Posterior vena cava (tissue), 2 donors: ENCODE results near the gene SMC4. TPM values are rescaled to one million over a fixed set of nuclear protein-coding genes. Genes with fewer than 3 reads are reported as not detected.

Source experiments
- DNase-seq: peaks from one replicate; pipeline ENCODE4 v3.0.0-alpha.2; 2020; ENCODE audit warnings: low spot score
- intact Hi-C, 2 donors: fragments of 100-400 bp; cut with DNase I; formaldehyde crosslinking; loops; one replicate each; pipeline versions ENCODE4 v1.14.1 to v1.14.2; 2022 to 2023
- microRNA-seq, 2 donors: library from miRNA; unstranded; fragments of <30 nt; microRNA quantifications; one replicate each; pipeline ENCODE4 v1.2.0, GENCODE V29; 2020 to 2021; ENCODE audit warnings: borderline microRNAs expressed in 2 of 2
- total RNA-seq, 2 donors: library from RNA; stranded (reverse); fragmentation: NEBNext Ultra II Directional; extraction: Animal tissue kit (Norgen Biotek cat#: 25700); gene quantifications; one replicate each; pipeline ENCODE4 v1.2.1, GENCODE V29; 2021
- donor health status: DM: yes; HTN: yes; CAD: no.
- donor health status: DM: yes; HTN: yes; CAD: no.

The SMC4 gene
- total RNA-seq, 2 donors from 2014 or later: 21.5 to 23.2 TPM

GRCh38 chr3:160470181-160470580, 70.7 kb downstream of the SMC4 start:
- no peak for DNase-seq
- intact Hi-C loops: no loop called here

GRCh38 chr3:160471892-160472291, 72.4 kb downstream of the SMC4 start:
- no peak for DNase-seq
- intact Hi-C loops: no loop called here

DNA sequence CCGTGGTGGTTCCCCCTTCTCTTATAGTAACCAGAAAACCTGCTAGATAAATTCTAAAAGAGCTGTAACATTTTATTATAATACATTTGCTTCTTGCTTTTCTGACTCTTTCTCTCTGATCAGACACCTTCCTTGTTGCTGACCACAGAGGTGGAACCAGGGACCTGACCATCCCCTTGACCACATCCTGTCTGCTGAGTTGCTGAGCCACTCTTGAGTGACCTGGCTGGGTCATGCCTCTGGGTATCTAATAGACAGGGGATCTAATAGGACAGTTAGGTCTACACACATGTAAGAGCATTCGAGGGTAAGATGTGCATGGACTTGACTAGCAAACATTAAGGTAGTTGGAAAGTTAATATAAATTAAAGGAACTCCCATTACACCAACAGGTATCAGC, 72.9 kb downstream of the SMC4 start:
- no peak for DNase-seq
- intact Hi-C loops: no loop called here

GRCh38 chr3:160473221-160473620, 73.8 kb downstream of the SMC4 start:
- intact Hi-C loops: no loop called here
- no peak for DNase-seq

DNA sequence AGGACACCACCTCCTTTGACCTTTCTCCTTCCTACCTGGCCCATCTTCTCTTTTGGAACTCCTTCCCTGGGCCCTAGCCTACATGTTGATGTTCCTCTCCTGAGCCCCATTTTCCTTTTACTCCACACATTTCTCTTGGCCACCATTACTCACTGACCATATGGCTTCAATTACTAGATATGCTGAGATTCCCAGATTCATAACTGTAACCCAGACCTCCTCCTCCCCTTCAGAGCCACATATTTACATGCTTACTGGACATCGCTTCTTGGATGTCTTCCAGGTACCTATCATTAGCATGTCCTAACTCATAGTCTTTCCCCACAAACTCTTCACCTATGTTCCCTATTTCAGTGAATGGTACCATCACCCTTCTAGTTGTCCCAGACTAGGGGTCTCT, 74.5 kb downstream of the SMC4 start:
- intact Hi-C loops: no loop called here
- DNase-seq: no peak

DNA sequence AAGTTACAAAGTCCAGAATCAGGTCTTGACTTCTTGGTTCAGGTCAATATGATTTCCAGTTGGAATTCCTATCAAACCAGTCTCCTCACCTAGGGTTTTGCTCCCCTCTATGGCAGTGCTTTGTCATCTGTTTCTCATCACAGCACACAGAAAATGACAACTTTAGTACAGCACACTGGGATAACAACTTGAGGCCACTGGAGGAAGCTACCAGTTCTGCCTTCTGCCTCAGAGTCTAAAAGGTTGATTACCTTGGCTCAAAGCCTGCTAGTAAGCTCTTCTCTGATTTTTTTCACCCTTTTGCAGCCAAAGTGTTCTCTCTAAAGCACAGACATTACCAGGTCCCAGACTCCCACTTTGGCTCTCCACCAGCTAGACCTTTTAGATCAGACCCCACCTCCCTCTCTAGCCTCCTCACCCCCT, 75.0 kb downstream of the SMC4 start:
- DNase-seq: no peak
- intact Hi-C loops: no loop called here

GRCh38 chr3:160475153-160475552, 75.7 kb downstream of the SMC4 start:
- intact Hi-C loops: no loop called here
- DNase-seq: no peak

- DNase-seq: no peak
- intact Hi-C loops: no loop called here
These were observed 76.4 kb downstream of the SMC4 start for GRCh38 chr3:160475884-160476283.

GRCh38 chr3:160477750-160478149, 78.3 kb downstream of the SMC4 start:
- intact Hi-C loops: no loop called here
- no peak for DNase-seq

DNA sequence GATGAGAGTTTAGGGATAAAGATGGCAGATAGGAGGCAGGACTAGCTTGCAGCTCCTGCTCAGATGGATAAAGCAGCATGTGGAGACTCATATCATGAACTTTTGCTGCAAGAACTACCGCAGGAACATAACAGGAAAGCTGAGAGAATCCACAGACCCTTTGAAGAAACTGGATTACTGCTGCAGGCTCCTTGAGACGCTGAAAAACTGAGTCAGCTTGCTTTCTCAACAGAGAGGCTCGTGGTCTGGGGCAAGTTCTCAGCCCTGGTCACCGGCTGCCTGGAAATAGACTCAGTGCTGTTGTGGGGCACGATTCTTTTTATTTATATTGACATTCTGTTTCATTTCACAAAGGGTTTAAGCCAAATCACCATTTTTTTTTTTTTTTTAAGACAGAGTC, 78.9 kb downstream of the SMC4 start:
- no peak for DNase-seq
- intact Hi-C loops: no loop called here

GRCh38 chr3:160479376-160479775, 79.9 kb downstream of the SMC4 start:
- no peak for DNase-seq
- intact Hi-C loops: no loop called here

GRCh38 chr3:160480931-160481330, 81.5 kb downstream of the SMC4 start:
- intact Hi-C loops: no loop called here
- DNase-seq: no peak

- DNase-seq: no peak
- intact Hi-C loops: no loop called here
These were observed 82.4 kb downstream of the SMC4 start for GRCh38 chr3:160481856-160482255.

- intact Hi-C loops: no loop called here
- no peak for DNase-seq
These were observed 83.3 kb downstream of the SMC4 start for GRCh38 chr3:160482796-160483195.

Small RNAs within 50 kb of the gene (microRNA-seq; reads per million reads assigned to microRNA genes)
- 1,150 to 1,801 reads per million in 2 donors for gene MIR15B
- 424 to 490 reads per million in 2 donors for gene MIR16-2

Other genes with a start within 250 kb of the SMC4 start
- 1 to 10 TPM in 1 of 2 donors, under 1 TPM in 1; 0.51 to 1.5 TPM for gene C3orf80, start 174.2 kb upstream of the SMC4 start, total RNA-seq
- 10 to 100 TPM; 19.4 to 20.0 TPM for gene IFT80, start 425 bp upstream of the SMC4 start, total RNA-seq
- 1 to 10 TPM in 1 of 2 donors, under 1 TPM in 1; 0.97 to 2.4 TPM for gene TRIM59, start 50.1 kb downstream of the SMC4 start, total RNA-seq
- 10 to 100 TPM; 53.2 to 91.6 TPM for gene KPNA4, start 165.9 kb downstream of the SMC4 start, total RNA-seq